Parathyroid adenoma (tissue), 2 donors: ENCODE results near the gene LPCAT1.

ENCODE experiments used
- H2AFZ ChIP-seq: fragments of 300-600 bp; sonication (generic); one replicate; pipeline ENCODE4 v1.7.0; 2017; ENCODE audit warnings: antibody characterized with exemption, mild to moderate bottlenecking
- H3K27ac ChIP-seq: fragments of 300-600 bp; sonication (generic); one replicate; pipeline ENCODE4 v1.7.0; 2017
- H3K27me3 ChIP-seq: fragments of 300-600 bp; sonication (generic); one replicate; pipeline ENCODE4 v1.7.0; 2017; ENCODE audit warnings: low read length; ENCODE audit not compliant: control insufficient read depth, insufficient read depth
- H3K36me3 ChIP-seq: fragments of 300-600 bp; sonication (generic); one replicate; pipeline ENCODE4 v1.7.0; 2017; ENCODE audit warnings: low read length; ENCODE audit not compliant: control insufficient read depth, insufficient read depth
- H3K4me1 ChIP-seq: fragments of 300-600 bp; sonication (generic); one replicate; pipeline ENCODE4 v1.7.0; 2017; ENCODE audit warnings: control low read depth
- H3K4me2 ChIP-seq: fragments of 300-600 bp; sonication (generic); one replicate; pipeline ENCODE4 v1.7.0; 2017; ENCODE audit warnings: low read length
- H3K4me3 ChIP-seq: fragments of 300-600 bp; sonication (generic); one replicate; pipeline ENCODE4 v1.7.0; 2017; ENCODE audit warnings: low read depth, low read length
- H3K79me2 ChIP-seq: fragments of 300-600 bp; sonication (generic); one replicate; pipeline ENCODE4 v1.7.0; 2017; ENCODE audit warnings: control low read depth
- H3K9ac ChIP-seq: fragments of 300-600 bp; sonication (generic); one replicate; pipeline ENCODE4 v1.7.0; 2017; ENCODE audit warnings: mild to moderate bottlenecking
- H3K9me3 ChIP-seq: fragments of 300-600 bp; sonication (generic); one replicate; pipeline ENCODE4 v1.7.0; 2017; ENCODE audit warnings: low read length; ENCODE audit not compliant: control insufficient read depth
- CTCF ChIP-seq: fragments of 300-600 bp; sonication (generic); IDR thresholded peaks from one replicate; pipeline ENCODE4 v1.7.0; 2017; ENCODE audit warnings: antibody characterized with exemption, mild to moderate bottlenecking
- donor health status: primary hyperparathyroidism.

LPCAT1 gene

GRCh38 chr5:1513326-1514026 lies 10.3 kb downstream of the LPCAT1 start:
- no peaks in the 10 kb centered on the region for H3K27me3 ChIP-seq
- H3K4me1 ChIP-seq: no peaks in the 10 kb centered on the region
- H3K79me2 ChIP-seq: peaks cover 40% of the 10 kb centered on the region
- no peaks in the 10 kb centered on the region for H3K9me3 ChIP-seq
- no peaks in the 10 kb centered on the region for H3K36me3 ChIP-seq
- no peak overlapping the region for H3K9ac ChIP-seq
- no peak for TF ChIP-seq CTCF
- H3K4me3 ChIP-seq: no peak overlapping the region
- H3K4me2 ChIP-seq: no peak overlapping the region
- no peak overlapping the region for H3K27ac ChIP-seq
- no peak overlapping the region for H2AFZ ChIP-seq

GRCh38 chr5:1512541-1513291 lies 11.0 kb downstream of the LPCAT1 start:
- H3K9ac ChIP-seq: no peak overlapping the region
- H3K79me2 ChIP-seq: peaks cover 37% of the 10 kb centered on the region
- H3K4me1 ChIP-seq: no peaks in the 10 kb centered on the region
- H3K36me3 ChIP-seq: no peaks in the 10 kb centered on the region
- no peak overlapping the region for H2AFZ ChIP-seq
- no peak overlapping the region for H3K27ac ChIP-seq
- no peak overlapping the region for H3K4me2 ChIP-seq
- no peaks in the 10 kb centered on the region for H3K9me3 ChIP-seq
- no peak overlapping the region for H3K4me3 ChIP-seq
- no peak for TF ChIP-seq CTCF
- no peaks in the 10 kb centered on the region for H3K27me3 ChIP-seq

GRCh38 chr5:1511651-1512540 lies 11.9 kb downstream of the LPCAT1 start:
- Histone ChIP-seq H3K79me2 (peaks cover 35% of the 10 kb centered on the region), H3K9me3 (no peaks in the 10 kb centered on the region), H3K27ac (no peak overlapping the region), H3K9ac (no peak overlapping the region), H3K4me2 (no peak overlapping the region), H2AFZ (no peak overlapping the region), H3K27me3 (no peaks in the 10 kb centered on the region), H3K4me1 (no peaks in the 10 kb centered on the region), H3K4me3 (no peak overlapping the region), H3K36me3 (no peaks in the 10 kb centered on the region)
- TF ChIP-seq CTCF: no peak

GRCh38 chr5:1511048-1511447 lies 12.7 kb downstream of the LPCAT1 start:
- no peak for TF ChIP-seq CTCF
- Histone ChIP-seq H3K4me1 (no peaks in the 10 kb centered on the region), H3K9me3 (no peaks in the 10 kb centered on the region), H3K79me2 (peaks cover 28% of the 10 kb centered on the region), H3K9ac (no peak overlapping the region), H3K36me3 (no peaks in the 10 kb centered on the region), H2AFZ (no peak overlapping the region), H3K27me3 (no peaks in the 10 kb centered on the region), H3K4me3 (no peak overlapping the region), H3K4me2 (no peak overlapping the region), H3K27ac (no peak overlapping the region)
